K562 (cell line): ENCODE measurements around the gene URI1. TPM values are rescaled to one million over a fixed set of nuclear protein-coding genes. Genes with fewer than 3 reads are reported as not detected.
A peak's percentile ranks its signal among the peaks of the same experiment; 100 is the strongest.

Experiments
- ATAC-seq: fragments of 200-7000 bp; cut with Tn5 transposase; 3 replicates; pipeline ENCODE4 v1.9.1; 2020; ENCODE audit warnings: moderate library complexity
- BruUV-seq: library from RNA; stranded (reverse); fragments of 400-500 nt; replicated peaks from 2 replicates; lab custom pipeline; 2021; lab: Mats Ljungman, UMichigan
- CTCF ChIA-PET: fragments of 300-600 bp; formaldehyde crosslinking; extraction: SDS; loops from one replicate; lab custom pipeline; 2021; ENCODE audit warnings: low intra/inter-chr PET ratio; lab: Yijun Ruan, JAX
- POLR2A ChIA-PET: fragments of 300-600, 350-650 bp; sonication (Branson Sonifier 250); formaldehyde crosslinking; extraction: SDS; loops from one replicate; lab custom pipeline; 2021; ENCODE audit warnings: antibody characterized with exemption, inconsistent platforms; lab: Yijun Ruan, JAX
- DNase-seq, 4 experiments: peaks; one replicate each; pipeline versions ENCODE4 v3.0.0 to v3.0.0-alpha.2; 2011 to 2018; ENCODE audit warnings: low spot score in 3 of 4, mixed read lengths in 3 of 4; ENCODE audit errors: extremely low read depth in 1 of 4
- FAIRE-seq: peaks from 2 replicates; lab custom pipeline; 2011; peaks lifted over from hg19 to GRCh38; lab: Jason Lieb, UNC
- H2AFZ ChIP-seq: 2 replicates; pipeline ENCODE4 v1.6.0; 2011; ENCODE audit warnings: low read depth, low read length, control low read depth, inconsistent platforms
- H3K27ac ChIP-seq: fragments of 200-600 bp; 3 replicates; pipeline ENCODE4 v1.8.0; 2011; ENCODE audit warnings: low read depth, mild to moderate bottlenecking, control low read depth, inconsistent platforms, low read length, moderate library complexity, mixed read lengths; ENCODE audit errors: extremely low read depth
- H3K27me3 ChIP-seq, 2 experiments: fragments of 300-600 bp in 1 of 2; 2 replicates in 1 of 2; 3 replicates in 1 of 2; pipeline versions ENCODE4 v1.6.0 to v1.8.0; 2011; ENCODE audit warnings: inconsistent platforms in 2 of 2, low read length in 2 of 2, mild to moderate bottlenecking in 1 of 2, mixed read lengths in 1 of 2, moderate library complexity in 1 of 2; ENCODE audit not compliant: control insufficient read depth in 2 of 2, insufficient read depth in 2 of 2
- H3K36me3 ChIP-seq: fragments of 300-600 bp; 3 replicates; pipeline ENCODE4 v1.8.0; 2011; ENCODE audit warnings: mild to moderate bottlenecking, low read length, inconsistent platforms; ENCODE audit not compliant: control insufficient read depth, insufficient read depth
- H3K4me1 ChIP-seq, 2 experiments: fragments of 200-600 bp in 1 of 2; replicated peaks in 1 of 2; 2 replicates in 1 of 2; 3 replicates in 1 of 2; pipeline versions ENCODE4 v1.5.1 to v1.8.0; 2011; ENCODE audit warnings: inconsistent platforms in 2 of 2, low read length in 2 of 2, mild to moderate bottlenecking in 1 of 2, mixed read lengths in 1 of 2, moderate library complexity in 1 of 2; ENCODE audit not compliant: control insufficient read depth in 2 of 2, insufficient read depth in 2 of 2
- H3K4me2 ChIP-seq: 2 replicates; pipeline ENCODE4 v1.6.1; 2011; ENCODE audit warnings: low read length, control low read depth, inconsistent platforms, mixed read lengths; ENCODE audit not compliant: insufficient read depth
- H3K4me3 ChIP-seq: fragments of 200-600 bp; sonication (generic), shearing (Covaris generic); 2 replicates; pipeline ENCODE4 v1.5.1; 2016; ENCODE audit warnings: control low read depth, inconsistent platforms
- H3K79me2 ChIP-seq: fragments of 200-600 bp; 3 replicates; pipeline ENCODE4 v1.8.0; 2011; ENCODE audit warnings: low read length, inconsistent platforms; ENCODE audit not compliant: control insufficient read depth, insufficient read depth
- H3K9ac ChIP-seq, 2 experiments: 2 replicates each; pipeline versions ENCODE4 v1.6.0 to v1.6.1; 2011; ENCODE audit warnings: low read depth in 2 of 2, low read length in 2 of 2, control low read depth in 1 of 2, inconsistent platforms in 1 of 2, mild to moderate bottlenecking in 1 of 2, mixed read lengths in 1 of 2; ENCODE audit not compliant: insufficient read depth in 1 of 2
- H3K9me1 ChIP-seq: one replicate; pipeline ENCODE4 v1.6.0; 2011; ENCODE audit warnings: inconsistent platforms, mild to moderate bottlenecking, low read length, moderate library complexity; ENCODE audit not compliant: control insufficient read depth, insufficient read depth
- H3K9me3 ChIP-seq: replicated peaks from 2 replicates; pipeline ENCODE4 v1.5.1; 2011; ENCODE audit warnings: low read depth, low read length, inconsistent platforms; ENCODE audit not compliant: control insufficient read depth, insufficient read depth
- H4K20me1 ChIP-seq: replicated peaks from 2 replicates; pipeline ENCODE4 v1.6.1; 2011; ENCODE audit warnings: low read length, inconsistent platforms, mixed read lengths; ENCODE audit not compliant: control insufficient read depth, insufficient read depth
- MXI1 ChIP-seq: IDR thresholded peaks from 2 replicates; pipeline ENCODE4 v1.6.1; 2011; ENCODE audit warnings: low read depth, mild to moderate bottlenecking, improper control_type of control experiment, low read length
- THRAP3 ChIP-seq: fragments of 450-650 bp; IDR thresholded peaks from 2 replicates; pipeline ENCODE4 v1.6.1; 2016; ENCODE audit warnings: mild to moderate bottlenecking, inconsistent platforms, borderline replicate concordance
- WGBS: fragments of 100-300 bp; shearing (Covaris generic); methylation state at CpG from one replicate; pipeline ENCODE4 v1.1.6; 2016; ENCODE audit warnings: low coverage, mixed read lengths; ENCODE audit not compliant: insufficient coverage; ENCODE audit errors: missing lambda C conversion rate; 5-methylcytosine and 5-hydroxymethylcytosine counted together
- in situ Hi-C: fragments of 300-500 bp; cut with MboI; formaldehyde crosslinking; loops from 4 replicates; pipeline ENCODE4 v1.15.0; 2018; ENCODE audit warnings: inconsistent platforms, mixed read lengths
- intact Hi-C: fragments of 100-400 bp; cut with micrococcal nuclease; formaldehyde crosslinking; loops from 2 replicates; pipeline ENCODE4 v1.14.2; 2022
- polyA plus RNA-seq, 8 experiments: library from polyadenylated mRNA; depleted of rRNA in 4 of 8; stranded (reverse) in 5 of 8; unstranded in 3 of 8; fragments of >200 nt; fragmentation: Nextera tagmentation in 2 of 8; fragmentation: Illumina TruSeq in 1 of 8; extraction: Ambion mirVana in 2 of 8; extraction: Trizol in 1 of 8; gene quantifications; 2 replicates each; pipeline versions ENCODE4 v1.2.1 to v1.2.3, GENCODE V29; 2011 to 2014; ENCODE audit warnings: inconsistent platforms in 1 of 8, missing spikeins in 1 of 8
- total RNA-seq, 7 experiments: library from RNA; depleted of rRNA in 6 of 7; stranded (reverse); fragments of >200 nt in 6 of 7; fragmentation: Illumina TruSeq in 2 of 7; extraction: Trizol in 2 of 7; gene quantifications; 2 replicates each; pipeline versions ENCODE4 v1.2.1 to v1.2.3, GENCODE V29; 2011 to 2021; ENCODE audit warnings: low replicate concordance in 1 of 7
- TF ChIP-seq, protein P1 (sequence below): sonication (generic); formaldehyde crosslinking; IDR thresholded peaks from 2 replicates; pipeline ENCODE4 v1.8.1; 2023; ENCODE audit warnings: mild to moderate bottlenecking, missing genetic modification reagents
- TF ChIP-seq, protein P2 (sequence below): fragments of 200-800 bp; sonication (Bioruptor generic); IDR thresholded peaks from 2 replicates; pipeline ENCODE4 v1.6.1; 2017; ENCODE audit warnings: missing genetic modification characterization, missing compliant biosample characterization

Gene URI1
- total and polyA plus RNA-seq, 9 of the 15 experiments (the other 6 are each of a cell fraction or from before 2014, with no cell fraction given) = 16.9 to 87.4 (median 63.9) TPM

DNA sequence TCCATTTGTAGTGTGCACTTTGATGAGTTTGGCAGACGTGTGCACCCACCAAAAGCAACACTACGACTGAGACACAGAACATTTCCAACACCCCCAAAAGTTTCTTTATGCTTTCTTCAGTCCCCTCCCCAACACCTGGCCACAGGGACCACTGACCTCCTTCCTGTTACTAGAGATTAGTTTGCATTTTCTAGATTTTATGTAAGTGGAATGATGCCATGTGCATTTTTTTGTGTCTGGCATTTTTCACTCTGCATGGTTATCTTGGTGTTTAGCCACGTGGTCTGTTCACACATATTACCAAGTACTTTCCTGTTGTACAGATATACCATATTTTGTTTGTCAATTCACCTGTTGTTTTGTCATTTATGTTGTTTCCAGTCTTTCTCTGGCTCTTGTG lies 44.6 kb upstream of the URI1 start:
- Histone ChIP-seq H3K9ac (no peak overlapping the region), H2AFZ (no peak overlapping the region), H3K4me3 (no peak overlapping the region), H3K36me3 (no peaks in the 10 kb centered on the region), H3K27ac (no peak overlapping the region), H3K27me3 (no peaks in the 10 kb centered on the region), H3K79me2 (no peaks in the 10 kb centered on the region), H3K4me2 (no peak overlapping the region), H3K4me1 (peaks cover 23 to 29% of the 10 kb centered on the region in 2 experiments), H3K9me1 (no peaks in the 10 kb centered on the region), H4K20me1 (0 out of 2 replicates have a peak, but pooled peaks cover 14% of the 10 kb centered on the region), H3K9me3 (no peaks in the 10 kb centered on the region)
- in situ Hi-C loops = no loop called here
- POLR2A ChIA-PET = interaction anchor here (0.7 to 1.7 kb wide), 3 partner anchors 8 to 234 kb away, joined by 3 to 4 read pairs (median 4); no protein-coding TSS in a partner anchor
- no peak for ATAC-seq
- TF ChIP-seq THRAP3 (no peak), MXI1 (0 out of 2 replicates have a peak, but pooled peaks have one; percentile 22)
- TF ChIP-seq, protein P1, sequence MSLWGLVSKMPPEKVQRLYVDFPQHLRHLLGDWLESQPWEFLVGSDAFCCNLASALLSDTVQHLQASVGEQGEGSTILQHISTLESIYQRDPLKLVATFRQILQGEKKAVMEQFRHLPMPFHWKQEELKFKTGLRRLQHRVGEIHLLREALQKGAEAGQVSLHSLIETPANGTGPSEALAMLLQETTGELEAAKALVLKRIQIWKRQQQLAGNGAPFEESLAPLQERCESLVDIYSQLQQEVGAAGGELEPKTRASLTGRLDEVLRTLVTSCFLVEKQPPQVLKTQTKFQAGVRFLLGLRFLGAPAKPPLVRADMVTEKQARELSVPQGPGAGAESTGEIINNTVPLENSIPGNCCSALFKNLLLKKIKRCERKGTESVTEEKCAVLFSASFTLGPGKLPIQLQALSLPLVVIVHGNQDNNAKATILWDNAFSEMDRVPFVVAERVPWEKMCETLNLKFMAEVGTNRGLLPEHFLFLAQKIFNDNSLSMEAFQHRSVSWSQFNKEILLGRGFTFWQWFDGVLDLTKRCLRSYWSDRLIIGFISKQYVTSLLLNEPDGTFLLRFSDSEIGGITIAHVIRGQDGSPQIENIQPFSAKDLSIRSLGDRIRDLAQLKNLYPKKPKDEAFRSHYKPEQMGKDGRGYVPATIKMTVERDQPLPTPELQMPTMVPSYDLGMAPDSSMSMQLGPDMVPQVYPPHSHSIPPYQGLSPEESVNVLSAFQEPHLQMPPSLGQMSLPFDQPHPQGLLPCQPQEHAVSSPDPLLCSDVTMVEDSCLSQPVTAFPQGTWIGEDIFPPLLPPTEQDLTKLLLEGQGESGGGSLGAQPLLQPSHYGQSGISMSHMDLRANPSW (CRISPR knock-in tag) = no peak
- TF ChIP-seq, protein P2, sequence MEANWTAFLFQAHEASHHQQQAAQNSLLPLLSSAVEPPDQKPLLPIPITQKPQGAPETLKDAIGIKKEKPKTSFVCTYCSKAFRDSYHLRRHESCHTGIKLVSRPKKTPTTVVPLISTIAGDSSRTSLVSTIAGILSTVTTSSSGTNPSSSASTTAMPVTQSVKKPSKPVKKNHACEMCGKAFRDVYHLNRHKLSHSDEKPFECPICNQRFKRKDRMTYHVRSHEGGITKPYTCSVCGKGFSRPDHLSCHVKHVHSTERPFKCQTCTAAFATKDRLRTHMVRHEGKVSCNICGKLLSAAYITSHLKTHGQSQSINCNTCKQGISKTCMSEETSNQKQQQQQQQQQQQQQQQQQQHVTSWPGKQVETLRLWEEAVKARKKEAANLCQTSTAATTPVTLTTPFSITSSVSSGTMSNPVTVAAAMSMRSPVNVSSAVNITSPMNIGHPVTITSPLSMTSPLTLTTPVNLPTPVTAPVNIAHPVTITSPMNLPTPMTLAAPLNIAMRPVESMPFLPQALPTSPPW = no peak
- 24% methylated on average over 3 of the region's 3 CpGs for WGBS
- no peak for DNase-seq
- FAIRE-seq = no peak
- CTCF ChIA-PET = no interaction called here
- intact Hi-C loops = no loop called here
- no TSS peak for BruUV-seq
